ENCODE measurements around the gene ZNF350.

Gene ZNF350

DNA sequence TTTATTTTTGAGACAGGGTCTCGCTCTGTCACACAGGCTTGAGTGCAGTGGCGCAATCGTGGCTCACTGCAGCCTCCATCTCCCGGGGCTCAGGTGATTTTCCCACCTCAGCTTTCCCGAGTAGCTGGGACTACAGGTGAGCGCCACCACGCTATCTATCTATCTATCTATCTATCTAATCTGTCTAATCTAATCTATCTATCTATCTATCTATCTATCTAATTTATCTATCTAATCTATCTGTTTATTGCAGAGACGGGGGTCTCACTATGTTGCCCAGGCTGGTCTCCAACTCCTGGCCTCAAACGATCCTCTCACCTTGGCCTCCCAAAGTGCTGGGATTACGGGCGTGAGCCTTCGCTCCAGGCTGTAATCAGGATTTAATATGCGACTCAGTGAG lies 58.8 kb downstream of the ZNF350 start:
- H3K79me2 ChIP-seq (ENCODE audit: control insufficient read depth, insufficient read depth, low read length, unreplicated experiment), result peaks cover 8% of the 10 kb centered on the region
- no peaks in the 10 kb centered on the region for H3K27me3 ChIP-seq (ENCODE audit: insufficient read depth, low read length)
- peak overlapping the region; percentile 97 for H3K4me3 ChIP-seq (ENCODE audit: low read depth, low read length)
- peak overlapping the region; percentile 61 for H2AFZ ChIP-seq (ENCODE audit: low read length, unreplicated experiment)
- no peak overlapping the region for H3K27ac ChIP-seq (ENCODE audit: low read depth, low read length)
- H3K36me3 ChIP-seq (ENCODE audit: insufficient read depth, low read length), result peaks cover 16% of the 10 kb centered on the region
- H3K4me1 ChIP-seq (ENCODE audit: control insufficient read depth, insufficient read depth, low read length, unreplicated experiment), result no peaks in the 10 kb centered on the region

DNA sequence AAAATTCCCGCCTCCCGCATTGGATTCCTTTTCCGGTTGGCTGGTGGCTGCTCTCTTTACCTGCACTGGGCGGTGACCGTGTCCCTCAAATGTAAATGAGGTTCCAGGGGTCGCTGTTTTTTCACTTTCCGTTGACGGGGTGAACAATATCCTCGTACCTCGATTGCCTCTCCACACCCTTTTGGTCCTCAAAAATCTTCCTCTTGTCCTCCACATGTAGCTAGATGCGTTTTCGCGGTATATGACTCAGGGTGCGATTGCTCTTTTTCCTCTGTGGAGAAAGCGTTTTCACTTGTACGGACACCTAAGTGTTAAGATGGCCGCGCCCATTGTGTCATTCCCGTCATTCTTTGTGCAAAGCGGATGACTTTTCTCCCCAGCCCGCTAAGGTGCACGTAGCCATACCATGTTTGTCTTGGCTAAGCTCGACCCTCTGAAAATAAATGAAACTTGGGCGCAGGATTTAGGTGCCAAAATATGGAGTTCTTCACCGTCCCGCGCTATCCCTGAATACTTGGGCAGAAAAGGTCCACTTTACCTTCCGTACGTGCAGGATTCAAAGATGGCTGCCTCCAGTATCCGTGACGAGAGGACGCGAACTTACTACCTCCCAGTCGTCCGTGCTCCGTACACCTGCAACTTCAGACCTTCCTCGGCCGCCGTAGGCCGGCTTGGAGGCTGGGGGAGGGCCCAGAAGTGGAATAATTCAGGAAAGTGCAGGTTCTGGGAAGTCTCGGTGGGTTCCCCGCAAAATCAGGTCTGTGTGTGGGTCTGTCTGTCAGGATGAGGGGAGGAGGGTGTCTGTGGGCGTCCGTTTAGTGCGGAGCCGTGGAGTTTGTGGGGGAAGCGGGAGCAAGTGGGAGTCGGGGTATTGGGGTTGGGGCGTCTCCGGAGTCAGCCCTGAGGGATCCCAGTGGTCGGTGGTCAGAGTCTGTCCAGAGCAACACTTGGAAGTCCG lies 59.6 kb downstream of the ZNF350 start, which contains the start of gene ZNF613:
Gene ZNF613, plus strand, starts transcription at position 689 of the 958 bp plus-strand sequence. CDS start 8,749 bp downstream, outside the sequence.
- Histone ChIP-seq H3K79me2 (ENCODE audit: control insufficient read depth, insufficient read depth, low read length, unreplicated experiment) (peaks cover 8% of the 10 kb centered on the region), H3K27ac (ENCODE audit: low read depth, low read length) (peak within 1 kb of the TSS; percentile 47), H3K4me1 (ENCODE audit: control insufficient read depth, insufficient read depth, low read length, unreplicated experiment) (no peaks in the 10 kb centered on the region), H2AFZ (ENCODE audit: low read length, unreplicated experiment) (peak within 1 kb of the TSS; percentile 61), H3K36me3 (ENCODE audit: insufficient read depth, low read length) (peaks cover 16% of the 10 kb centered on the region), H3K27me3 (ENCODE audit: insufficient read depth, low read length) (no peaks in the 10 kb centered on the region), H3K4me3 (ENCODE audit: low read depth, low read length) (peak within 1 kb of the TSS; percentile 97)

DNA sequence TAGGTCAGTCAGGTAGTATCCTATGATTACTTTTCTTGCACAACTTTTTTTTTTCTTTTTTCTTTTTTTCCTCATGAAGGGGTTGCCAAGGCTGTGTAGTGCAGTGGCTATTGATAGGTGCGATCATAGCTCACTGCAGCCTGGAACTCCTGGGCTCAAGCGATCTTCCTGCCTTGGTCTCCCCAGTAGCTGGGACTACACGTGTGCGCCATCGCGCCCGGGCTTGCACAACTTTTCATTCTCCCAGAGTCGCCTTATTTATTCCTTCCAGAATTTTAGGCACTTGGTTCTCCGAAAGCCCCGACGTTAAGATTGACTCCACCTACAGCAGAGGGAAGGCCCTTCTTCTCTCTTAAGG lies 60.2 kb downstream of the ZNF350 start:
- Histone ChIP-seq H3K79me2 (ENCODE audit: control insufficient read depth, insufficient read depth, low read length, unreplicated experiment) (peaks cover 8% of the 10 kb centered on the region), H3K27me3 (ENCODE audit: insufficient read depth, low read length) (no peaks in the 10 kb centered on the region), H3K36me3 (ENCODE audit: insufficient read depth, low read length) (peaks cover 11% of the 10 kb centered on the region), H3K4me3 (ENCODE audit: low read depth, low read length) (peak overlapping the region; percentile 97), H3K4me1 (ENCODE audit: control insufficient read depth, insufficient read depth, low read length, unreplicated experiment) (no peaks in the 10 kb centered on the region), H3K27ac (ENCODE audit: low read depth, low read length) (no peak overlapping the region), H2AFZ (ENCODE audit: low read length, unreplicated experiment) (peak overlapping the region; percentile 61)

DNA sequence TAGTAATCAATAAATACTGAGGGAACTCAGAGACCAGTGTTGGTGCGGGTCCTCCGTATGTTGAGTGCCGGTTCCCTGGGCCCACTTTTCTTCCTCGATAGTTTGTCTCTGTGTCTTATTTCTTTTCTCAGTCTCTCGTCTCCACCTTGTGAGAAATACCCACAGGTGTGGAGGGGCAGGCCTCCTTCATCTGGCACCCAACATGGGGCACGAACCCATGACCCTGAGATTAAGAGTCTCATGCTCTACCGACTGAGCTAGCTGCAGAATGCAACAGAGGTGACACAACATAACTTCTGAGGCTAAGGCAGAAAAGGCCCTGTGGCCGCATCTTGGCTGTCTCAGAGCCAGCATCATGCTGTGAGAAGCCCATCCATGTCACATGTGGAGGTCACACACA lies 64.7 kb downstream of the ZNF350 start:
- Histone ChIP-seq H3K36me3 (ENCODE audit: insufficient read depth, low read length) (no peaks in the 10 kb centered on the region), H3K4me1 (ENCODE audit: control insufficient read depth, insufficient read depth, low read length, unreplicated experiment) (no peaks in the 10 kb centered on the region), H3K79me2 (ENCODE audit: control insufficient read depth, insufficient read depth, low read length, unreplicated experiment) (no peaks in the 10 kb centered on the region), H3K27ac (ENCODE audit: low read depth, low read length) (no peak overlapping the region), H2AFZ (ENCODE audit: low read length, unreplicated experiment) (no peak overlapping the region), H3K4me3 (ENCODE audit: low read depth, low read length) (no peak overlapping the region), H3K27me3 (ENCODE audit: insufficient read depth, low read length) (no peaks in the 10 kb centered on the region)

DNA sequence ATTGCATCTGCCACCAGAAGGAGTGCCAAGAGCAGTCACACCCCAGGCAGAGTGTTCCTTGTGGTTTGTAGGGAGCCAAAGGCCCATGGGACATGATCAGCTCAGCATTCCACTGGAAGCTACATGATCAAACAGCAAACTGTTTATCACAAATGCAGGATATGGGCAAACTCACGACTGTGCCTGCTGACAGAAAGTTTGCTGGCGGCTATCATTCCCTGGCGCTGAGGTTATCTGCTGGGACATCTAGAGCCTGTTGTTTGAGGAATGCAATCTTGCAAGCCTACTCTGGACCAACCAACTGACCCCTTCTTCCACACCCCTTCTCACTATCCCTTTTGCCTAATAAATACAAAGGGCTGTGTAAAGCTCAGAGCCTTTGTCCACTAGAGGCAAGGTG lies 67.0 kb downstream of the ZNF350 start:
- no peak overlapping the region for H3K4me3 ChIP-seq (ENCODE audit: low read depth, low read length)
- H3K27ac ChIP-seq (ENCODE audit: low read depth, low read length), result no peak overlapping the region
- no peaks in the 10 kb centered on the region for H3K79me2 ChIP-seq (ENCODE audit: control insufficient read depth, insufficient read depth, low read length, unreplicated experiment)
- H3K27me3 ChIP-seq (ENCODE audit: insufficient read depth, low read length), result no peaks in the 10 kb centered on the region
- H2AFZ ChIP-seq (ENCODE audit: low read length, unreplicated experiment), result no peak overlapping the region
- H3K4me1 ChIP-seq (ENCODE audit: control insufficient read depth, insufficient read depth, low read length, unreplicated experiment), result no peaks in the 10 kb centered on the region
- H3K36me3 ChIP-seq (ENCODE audit: insufficient read depth, low read length), result no peaks in the 10 kb centered on the region

DNA sequence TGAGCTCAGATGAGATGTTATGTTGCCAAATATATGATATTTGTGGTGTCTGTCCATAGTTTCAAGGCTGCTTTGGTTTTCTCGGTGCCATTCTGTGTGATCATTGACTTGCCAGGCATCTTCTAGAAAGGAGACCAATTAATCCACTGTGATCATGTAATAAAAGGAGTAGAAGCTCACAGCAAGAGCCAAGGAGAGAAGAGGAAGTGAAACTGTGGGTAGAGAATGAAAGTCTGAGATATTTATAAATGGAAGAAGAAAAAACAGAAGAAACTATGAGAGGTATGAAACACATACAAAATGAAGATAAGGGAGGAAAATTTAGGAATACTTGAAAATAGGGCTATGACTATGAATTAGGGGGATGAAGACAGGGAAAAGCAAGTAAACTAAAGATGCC lies 70.5 kb downstream of the ZNF350 start:
- no peak overlapping the region for H2AFZ ChIP-seq (ENCODE audit: low read length, unreplicated experiment)
- H3K4me1 ChIP-seq (ENCODE audit: control insufficient read depth, insufficient read depth, low read length, unreplicated experiment), result no peaks in the 10 kb centered on the region
- H3K4me3 ChIP-seq (ENCODE audit: low read depth, low read length), result no peak overlapping the region
- H3K27me3 ChIP-seq (ENCODE audit: insufficient read depth, low read length), result no peaks in the 10 kb centered on the region
- H3K27ac ChIP-seq (ENCODE audit: low read depth, low read length), result no peak overlapping the region
- H3K36me3 ChIP-seq (ENCODE audit: insufficient read depth, low read length), result no peaks in the 10 kb centered on the region
- H3K79me2 ChIP-seq (ENCODE audit: control insufficient read depth, insufficient read depth, low read length, unreplicated experiment), result no peaks in the 10 kb centered on the region

DNA sequence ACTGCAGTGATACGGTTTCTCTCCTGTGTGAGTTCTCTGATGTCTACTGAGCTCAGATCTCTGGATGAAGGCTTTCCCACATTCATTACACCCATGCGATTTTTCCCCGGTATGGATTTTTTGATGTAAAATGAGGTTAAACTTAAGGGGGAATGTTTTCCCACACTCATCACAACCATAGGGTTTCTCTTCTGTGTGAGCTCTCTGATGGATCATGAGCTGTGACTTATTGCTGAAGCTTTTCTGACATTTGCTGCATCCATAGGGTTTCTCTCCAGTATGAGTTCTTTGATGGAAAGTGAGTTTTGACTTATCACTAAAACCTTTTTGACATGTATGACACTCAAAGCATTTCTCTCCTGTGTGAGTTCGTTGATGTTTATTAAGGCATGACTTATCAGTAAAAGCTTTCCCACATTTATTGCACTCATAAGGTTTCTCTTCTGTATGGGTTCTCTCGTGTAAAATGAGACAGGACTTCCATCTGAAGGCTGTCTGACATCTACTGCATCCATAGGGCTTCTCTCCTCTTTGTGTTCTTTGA lies 71.2 kb downstream of the ZNF350 start:
- Histone ChIP-seq H3K79me2 (ENCODE audit: control insufficient read depth, insufficient read depth, low read length, unreplicated experiment) (no peaks in the 10 kb centered on the region), H2AFZ (ENCODE audit: low read length, unreplicated experiment) (no peak overlapping the region), H3K4me3 (ENCODE audit: low read depth, low read length) (no peak overlapping the region), H3K4me1 (ENCODE audit: control insufficient read depth, insufficient read depth, low read length, unreplicated experiment) (no peaks in the 10 kb centered on the region), H3K27ac (ENCODE audit: low read depth, low read length) (no peak overlapping the region), H3K36me3 (ENCODE audit: insufficient read depth, low read length) (no peaks in the 10 kb centered on the region), H3K27me3 (ENCODE audit: insufficient read depth, low read length) (no peaks in the 10 kb centered on the region)
